GM12892 (cell line): ENCODE data around the gene SOX14.

Experiments used
- POLR2A ChIP-seq: IDR thresholded peaks from 2 replicates; pipeline ENCODE4 v1.6.1; 2011; ENCODE audit warnings: low read depth, low read length, control low read depth
- POLR2AphosphoS5 ChIP-seq: IDR thresholded peaks from 2 replicates; pipeline ENCODE4 v1.6.1; 2011; ENCODE audit warnings: low read depth, low read length, control low read depth

- TF ChIP-seq POLR2A (no peak), POLR2AphosphoS5 (no peak)
Observed at GRCh38 chr3:137815251-137815650, 51.1 kb downstream of the SOX14 start.
